Measurements from ENCODE around the gene RASA2. TPM values are rescaled to one million over a fixed set of nuclear protein-coding genes. Genes with fewer than 3 reads are reported as not detected.

The RASA2 gene
- total RNA-seq, 2 donors from 2014 or later, result 7.8 to 13.5 TPM

DNA sequence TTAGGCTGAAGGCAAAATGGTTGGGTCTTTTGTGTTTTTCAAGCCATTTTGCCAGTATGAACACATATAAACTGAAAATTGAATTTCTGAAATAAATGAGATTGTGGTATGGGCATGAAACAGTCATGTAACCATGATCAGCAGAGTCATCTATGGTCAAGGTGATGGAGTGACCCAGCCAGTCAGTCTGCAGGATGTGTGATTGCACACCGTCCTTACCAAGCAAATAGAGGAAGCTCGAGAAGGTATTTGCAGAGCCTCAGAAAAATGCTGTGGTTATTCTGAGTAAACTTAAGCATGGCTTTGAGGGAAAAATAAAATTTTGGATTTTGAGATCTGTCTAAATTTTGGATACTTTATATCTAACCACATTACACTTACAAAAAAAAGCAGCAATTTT, 155.4 kb downstream of the RASA2 start:
- no peaks in the 10 kb centered on the region for H3K4me1 ChIP-seq (replicated peaks)
- H3K4me3 ChIP-seq, result no peak overlapping the region
- H3K27ac ChIP-seq, result no peak overlapping the region
- H3K36me3 ChIP-seq, result no peaks in the 10 kb centered on the region
- intact Hi-C loops (cut with DNase I), result no loop called here
- H3K27me3 ChIP-seq (replicated peaks; ENCODE audit: insufficient read depth), result no peaks in the 10 kb centered on the region
- no peak for DNase-seq (ENCODE audit: low spot score)
- TF ChIP-seq POLR2AphosphoS5 (IDR thresholded peaks at IDR 0.05), result no peak
- TF ChIP-seq, protein P1, sequence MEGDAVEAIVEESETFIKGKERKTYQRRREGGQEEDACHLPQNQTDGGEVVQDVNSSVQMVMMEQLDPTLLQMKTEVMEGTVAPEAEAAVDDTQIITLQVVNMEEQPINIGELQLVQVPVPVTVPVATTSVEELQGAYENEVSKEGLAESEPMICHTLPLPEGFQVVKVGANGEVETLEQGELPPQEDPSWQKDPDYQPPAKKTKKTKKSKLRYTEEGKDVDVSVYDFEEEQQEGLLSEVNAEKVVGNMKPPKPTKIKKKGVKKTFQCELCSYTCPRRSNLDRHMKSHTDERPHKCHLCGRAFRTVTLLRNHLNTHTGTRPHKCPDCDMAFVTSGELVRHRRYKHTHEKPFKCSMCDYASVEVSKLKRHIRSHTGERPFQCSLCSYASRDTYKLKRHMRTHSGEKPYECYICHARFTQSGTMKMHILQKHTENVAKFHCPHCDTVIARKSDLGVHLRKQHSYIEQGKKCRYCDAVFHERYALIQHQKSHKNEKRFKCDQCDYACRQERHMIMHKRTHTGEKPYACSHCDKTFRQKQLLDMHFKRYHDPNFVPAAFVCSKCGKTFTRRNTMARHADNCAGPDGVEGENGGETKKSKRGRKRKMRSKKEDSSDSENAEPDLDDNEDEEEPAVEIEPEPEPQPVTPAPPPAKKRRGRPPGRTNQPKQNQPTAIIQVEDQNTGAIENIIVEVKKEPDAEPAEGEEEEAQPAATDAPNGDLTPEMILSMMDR (IDR thresholded peaks at IDR 0.05), result no peak
- no peak for TF ChIP-seq POLR2A (IDR thresholded peaks at IDR 0.05)
- no peaks in the 10 kb centered on the region for H3K9me3 ChIP-seq
- 43% methylated on average over 2 of the region's 2 CpGs for WGBS

DNA sequence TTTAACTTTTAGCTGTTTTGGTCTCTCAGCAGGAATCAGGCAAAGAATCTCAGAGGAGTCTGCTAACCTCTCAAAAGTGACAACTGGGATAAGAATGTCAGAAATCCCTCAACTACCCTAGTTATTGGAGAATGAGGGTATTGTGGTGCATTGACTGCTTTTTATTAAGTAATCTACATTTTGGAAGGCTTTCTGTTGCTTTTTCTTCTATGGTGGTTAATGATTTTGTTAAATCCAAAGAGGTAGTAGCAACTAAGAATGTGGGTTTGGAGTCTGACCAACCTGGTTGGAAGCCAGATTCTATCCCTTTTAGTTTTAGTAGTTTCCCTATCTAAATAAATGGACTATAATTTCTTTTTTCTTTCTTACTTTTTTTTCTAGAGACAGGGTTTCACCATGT, 156.6 kb downstream of the RASA2 start:
- Histone ChIP-seq H3K4me3 (no peak overlapping the region), H3K9me3 (no peaks in the 10 kb centered on the region), H3K27ac (no peak overlapping the region), H3K27me3 (replicated peaks; ENCODE audit: insufficient read depth) (no peaks in the 10 kb centered on the region), H3K4me1 (replicated peaks) (no peaks in the 10 kb centered on the region), H3K36me3 (no peaks in the 10 kb centered on the region)
- DNase-seq (ENCODE audit: low spot score), result no peak
- intact Hi-C loops (cut with DNase I), result no loop called here
- TF ChIP-seq POLR2A (IDR thresholded peaks at IDR 0.05), result no peak
- TF ChIP-seq, protein P1 (IDR thresholded peaks at IDR 0.05), result no peak
- no peak for TF ChIP-seq POLR2AphosphoS5 (IDR thresholded peaks at IDR 0.05)

DNA sequence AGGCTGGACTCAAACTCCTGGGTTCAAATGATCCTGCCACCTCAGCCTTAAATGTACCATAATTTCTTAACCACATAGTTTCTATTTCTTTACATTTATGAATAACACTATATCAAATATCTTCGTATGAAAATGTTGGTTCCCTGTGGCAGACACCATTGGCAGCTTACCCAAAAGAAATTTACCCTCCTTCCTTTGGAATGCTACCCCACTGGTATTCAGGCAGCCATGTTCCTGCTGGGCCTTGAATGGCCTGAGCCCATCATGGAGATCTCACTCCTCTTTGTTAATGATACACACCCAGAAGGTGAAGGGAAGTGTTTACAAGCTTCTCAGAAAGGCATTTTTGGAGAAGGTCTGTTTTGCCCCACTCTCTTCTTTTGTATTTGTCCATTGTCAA, 157.0 kb downstream of the RASA2 start:
- Histone ChIP-seq H3K4me3 (no peak overlapping the region), H3K36me3 (no peaks in the 10 kb centered on the region), H3K9me3 (no peaks in the 10 kb centered on the region), H3K27me3 (replicated peaks; ENCODE audit: insufficient read depth) (no peaks in the 10 kb centered on the region), H3K27ac (peak overlapping the region in 1 of 2 donors; percentile 6), H3K4me1 (replicated peaks) (no peaks in the 10 kb centered on the region)
- TF ChIP-seq POLR2AphosphoS5 (IDR thresholded peaks at IDR 0.05), result no peak
- TF ChIP-seq, protein P1 (IDR thresholded peaks at IDR 0.05), result no peak
- TF ChIP-seq POLR2A (IDR thresholded peaks at IDR 0.05), result no peak
- WGBS, result 33% methylated on average over 1 of the region's 1 CpG
- intact Hi-C loops (cut with DNase I), result no loop called here
- DNase-seq (ENCODE audit: low spot score), result no peak

DNA sequence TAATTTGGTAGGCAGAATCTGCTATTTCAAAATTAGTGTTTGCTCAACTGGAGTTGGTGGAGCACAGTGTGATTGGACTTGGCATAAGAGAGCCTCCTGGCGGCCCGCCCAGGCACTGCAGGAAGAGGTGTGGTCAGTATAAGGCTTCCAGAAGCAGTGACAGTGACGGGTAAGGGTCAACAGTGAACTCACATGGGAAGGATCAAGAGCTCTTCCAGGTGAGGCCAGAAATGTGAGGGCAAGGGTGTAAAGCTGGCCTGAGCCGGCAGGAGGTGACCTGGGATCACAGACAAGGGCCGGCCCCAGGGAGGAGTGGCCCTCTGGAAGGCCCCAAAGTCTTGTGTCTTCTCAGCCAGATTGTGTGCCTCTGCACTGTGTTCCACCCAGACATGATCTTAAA, 158.1 kb downstream of the RASA2 start:
- H3K27ac ChIP-seq, result no peak overlapping the region
- peak; percentile 62 for DNase-seq (ENCODE audit: low spot score)
- no peaks in the 10 kb centered on the region for H3K4me1 ChIP-seq (replicated peaks)
- 38% methylated on average over 5 of the region's 5 CpGs for WGBS
- intact Hi-C loops (cut with DNase I), result loop anchor here (5.0 kb wide), 1 partner anchor 68 kb away; no protein-coding TSS in a partner anchor
- TF ChIP-seq, protein P1 (IDR thresholded peaks at IDR 0.05), result peak in 3 of 4 experiments; percentile 37 to 47 (median 46)
- TF ChIP-seq POLR2AphosphoS5 (IDR thresholded peaks at IDR 0.05) (no peak), POLR2A (IDR thresholded peaks at IDR 0.05) (no peak)
- no peaks in the 10 kb centered on the region for H3K27me3 ChIP-seq (replicated peaks; ENCODE audit: insufficient read depth)
- no peaks in the 10 kb centered on the region for H3K36me3 ChIP-seq
- no peaks in the 10 kb centered on the region for H3K9me3 ChIP-seq
- H3K4me3 ChIP-seq, result no peak overlapping the region

DNA sequence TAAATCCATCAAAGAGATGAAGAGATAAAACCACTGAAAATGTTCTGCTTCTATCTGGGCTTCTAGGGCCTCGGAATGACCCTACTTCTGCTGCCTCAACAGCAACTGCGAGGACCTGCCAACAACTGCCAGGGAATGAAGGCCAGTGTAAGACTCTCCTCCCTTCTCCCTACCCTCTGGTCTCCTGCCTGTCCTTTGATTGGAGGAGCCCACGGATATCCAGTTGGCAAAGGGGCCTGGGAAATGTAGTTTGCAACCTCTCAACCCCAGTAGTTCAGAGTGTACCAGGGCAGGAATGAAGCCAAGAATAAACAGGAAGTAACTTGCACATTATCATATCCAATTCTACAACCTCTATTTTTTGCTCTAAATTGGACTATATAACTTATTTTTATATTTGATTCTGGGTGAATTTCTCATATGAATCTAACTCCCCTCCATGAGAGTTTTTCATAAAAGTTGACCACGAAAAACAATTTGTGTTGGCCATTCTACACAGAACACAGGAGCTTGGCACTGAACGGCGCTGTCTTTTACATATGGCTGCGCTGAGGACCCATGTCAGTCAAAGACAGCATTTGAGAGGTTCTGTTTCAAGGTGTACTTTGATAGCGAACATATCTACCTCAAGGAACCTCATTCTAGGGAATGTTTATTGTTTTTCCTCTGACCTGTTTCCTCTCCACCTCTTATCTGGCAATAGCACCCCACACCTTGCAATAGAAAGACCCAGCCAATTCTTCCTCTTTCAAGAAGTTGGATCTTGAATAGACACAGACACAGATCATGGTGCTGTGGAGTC, 160.1 kb downstream of the RASA2 start:
- DNase-seq (ENCODE audit: low spot score), result no peak
- no peak overlapping the region for H3K4me3 ChIP-seq
- no peak overlapping the region for H3K27ac ChIP-seq

More for the DNA sequence above, 160.1 kb downstream of the RASA2 start:
- no peaks in the 10 kb centered on the region for H3K27me3 ChIP-seq (replicated peaks; ENCODE audit: insufficient read depth)
- TF ChIP-seq POLR2AphosphoS5 (IDR thresholded peaks at IDR 0.05) (peak; percentile 5), POLR2A (IDR thresholded peaks at IDR 0.05) (no peak)
- H3K9me3 ChIP-seq, result no peaks in the 10 kb centered on the region
- H3K4me1 ChIP-seq (replicated peaks), result no peaks in the 10 kb centered on the region
- H3K36me3 ChIP-seq, result no peaks in the 10 kb centered on the region
- WGBS, result 86% methylated on average over 8 of the region's 8 CpGs
- intact Hi-C loops (cut with DNase I), result loop anchor here (5.0 kb wide), 1 partner anchor 70 kb away; no protein-coding TSS in a partner anchor

Measured in prostate gland (tissue), 2 donors.